ENCODE data around the gene UROS.

DNA sequence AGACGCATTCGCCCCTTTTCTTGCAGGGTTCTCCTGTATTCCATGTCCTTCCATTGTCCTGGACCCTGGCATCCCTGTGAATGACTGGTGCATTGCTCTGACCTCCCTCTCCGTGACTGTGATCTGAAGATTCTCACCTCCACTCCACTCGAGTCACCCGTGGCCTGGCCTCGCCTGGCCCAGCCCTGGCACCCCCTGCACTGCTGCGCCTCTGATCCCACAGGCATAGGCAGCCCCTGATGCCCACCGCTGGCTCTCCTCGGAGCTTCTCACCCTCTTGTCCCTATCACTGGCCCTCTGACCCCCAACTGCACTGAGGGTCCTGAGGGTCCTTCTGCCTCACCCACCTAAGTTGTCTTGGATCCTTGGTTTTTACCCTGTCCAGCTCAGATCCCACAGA is 45.3 kb downstream of the UROS start:
- TF ChIP-seq POLR2AphosphoS5 (IDR thresholded peaks at IDR 0.05) = no peak
- TF ChIP-seq POLR2A (IDR thresholded peaks at IDR 0.05) = no peak
- TF ChIP-seq, protein P1, sequence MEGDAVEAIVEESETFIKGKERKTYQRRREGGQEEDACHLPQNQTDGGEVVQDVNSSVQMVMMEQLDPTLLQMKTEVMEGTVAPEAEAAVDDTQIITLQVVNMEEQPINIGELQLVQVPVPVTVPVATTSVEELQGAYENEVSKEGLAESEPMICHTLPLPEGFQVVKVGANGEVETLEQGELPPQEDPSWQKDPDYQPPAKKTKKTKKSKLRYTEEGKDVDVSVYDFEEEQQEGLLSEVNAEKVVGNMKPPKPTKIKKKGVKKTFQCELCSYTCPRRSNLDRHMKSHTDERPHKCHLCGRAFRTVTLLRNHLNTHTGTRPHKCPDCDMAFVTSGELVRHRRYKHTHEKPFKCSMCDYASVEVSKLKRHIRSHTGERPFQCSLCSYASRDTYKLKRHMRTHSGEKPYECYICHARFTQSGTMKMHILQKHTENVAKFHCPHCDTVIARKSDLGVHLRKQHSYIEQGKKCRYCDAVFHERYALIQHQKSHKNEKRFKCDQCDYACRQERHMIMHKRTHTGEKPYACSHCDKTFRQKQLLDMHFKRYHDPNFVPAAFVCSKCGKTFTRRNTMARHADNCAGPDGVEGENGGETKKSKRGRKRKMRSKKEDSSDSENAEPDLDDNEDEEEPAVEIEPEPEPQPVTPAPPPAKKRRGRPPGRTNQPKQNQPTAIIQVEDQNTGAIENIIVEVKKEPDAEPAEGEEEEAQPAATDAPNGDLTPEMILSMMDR (IDR thresholded peaks at IDR 0.05 in 8 of 11, conservative IDR thresholded peaks at IDR 0.05 in 3 of 11) = no peak

All from spleen (tissue), 7 donors.